HG02678 (cell line): ENCODE measurements around the gene ANKRD42.

Source experiments
- ATAC-seq: cut with Tn5 transposase; IDR thresholded peaks from one replicate; pipeline ENCODE4 v1.9.1; 2021; ENCODE audit warnings: mild to moderate bottlenecking, moderate library complexity; ENCODE audit not compliant: unreplicated experiment

The ANKRD42 gene

DNA sequence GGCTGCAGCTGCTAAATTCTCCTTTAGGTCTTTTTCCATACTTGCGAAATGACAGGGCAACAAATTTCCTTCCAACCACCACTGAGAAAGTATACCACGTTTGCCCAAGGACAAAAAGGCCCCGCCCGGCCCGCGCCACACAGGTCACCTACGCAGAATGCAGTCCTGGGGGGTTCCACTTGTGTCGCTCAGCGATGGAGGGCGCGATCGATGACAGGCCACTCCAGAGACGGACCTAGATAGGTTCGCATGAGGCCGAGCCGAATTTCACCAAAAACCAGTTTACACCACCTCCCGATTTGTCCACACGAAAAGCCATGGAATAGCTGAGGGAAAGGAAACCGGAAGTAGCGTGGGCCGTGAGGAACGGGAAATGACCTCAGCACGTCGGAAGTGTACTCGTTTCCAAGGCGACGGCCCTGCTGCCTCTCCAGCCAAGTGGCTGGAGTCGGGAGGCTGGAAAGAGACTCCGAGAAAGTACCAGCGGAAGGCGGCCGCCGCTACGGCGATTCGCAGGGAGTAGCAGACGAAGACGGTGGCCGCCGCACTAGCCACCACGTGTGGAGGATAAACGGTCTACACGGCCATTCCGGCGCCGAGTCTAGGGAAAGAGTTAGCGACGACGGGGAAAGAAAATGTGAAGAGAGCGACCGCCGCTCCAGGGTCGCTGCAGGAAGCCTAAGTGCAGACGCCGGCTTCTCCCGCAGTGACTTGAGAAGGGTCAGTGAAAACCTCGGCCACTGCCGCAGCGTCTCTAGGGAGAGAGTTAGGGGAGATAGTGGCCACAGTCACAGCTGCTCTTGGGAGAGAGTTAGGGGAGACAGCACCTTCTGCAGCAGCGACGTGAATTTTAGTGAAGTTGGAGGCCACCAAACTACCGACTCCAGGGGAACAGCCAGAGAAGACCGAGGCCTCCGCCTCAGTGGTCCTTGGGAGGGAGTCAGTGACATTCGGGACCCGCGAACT is at the start of gene ANKRD42:
ANKRD42 (plus strand) TSS at position 398 of the 966 bp plus-strand sequence. CDS start 959 bp downstream, outside the sequence.
- peak; percentile 93 for ATAC-seq

DNA sequence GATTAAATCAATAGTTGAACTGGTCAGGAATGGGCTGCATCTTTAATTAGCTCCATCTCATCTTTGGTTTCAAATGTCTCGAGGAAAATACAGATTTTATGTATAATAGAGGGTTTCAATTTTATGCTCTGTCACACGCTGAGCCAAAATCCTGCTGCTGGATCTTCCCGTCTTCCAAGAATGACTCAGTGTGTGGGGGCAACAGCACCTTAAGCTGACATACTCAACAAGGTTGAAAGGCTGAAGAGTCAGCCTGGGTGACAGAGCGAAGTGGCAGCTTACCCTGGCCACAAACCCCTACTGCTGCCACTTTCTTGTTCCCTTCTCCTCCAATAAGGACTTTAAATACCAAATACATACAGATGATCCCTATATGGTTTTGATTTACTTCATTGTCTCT is 45.6 kb upstream of the ANKRD42 start:
- ATAC-seq, result no peak

DNA sequence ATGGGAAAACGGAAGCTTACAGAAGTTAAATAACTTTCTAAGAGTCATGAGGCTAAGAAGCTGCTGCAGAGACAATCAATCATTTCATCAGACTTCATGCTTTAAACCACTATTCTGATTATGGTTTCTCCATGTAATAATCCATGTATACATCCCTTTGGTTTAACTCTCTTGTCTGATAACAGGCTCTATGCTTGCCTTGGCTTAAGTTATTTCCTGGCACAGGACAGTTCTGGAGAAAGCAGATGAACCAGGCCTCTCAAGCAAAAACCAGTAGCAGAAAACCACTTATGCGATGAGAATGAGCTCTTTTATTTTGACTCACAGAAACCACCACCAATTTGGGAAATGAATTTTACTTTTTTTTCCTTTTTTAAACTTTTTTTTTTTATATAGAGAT is 43.1 kb upstream of the ANKRD42 start:
- no peak for ATAC-seq

DNA sequence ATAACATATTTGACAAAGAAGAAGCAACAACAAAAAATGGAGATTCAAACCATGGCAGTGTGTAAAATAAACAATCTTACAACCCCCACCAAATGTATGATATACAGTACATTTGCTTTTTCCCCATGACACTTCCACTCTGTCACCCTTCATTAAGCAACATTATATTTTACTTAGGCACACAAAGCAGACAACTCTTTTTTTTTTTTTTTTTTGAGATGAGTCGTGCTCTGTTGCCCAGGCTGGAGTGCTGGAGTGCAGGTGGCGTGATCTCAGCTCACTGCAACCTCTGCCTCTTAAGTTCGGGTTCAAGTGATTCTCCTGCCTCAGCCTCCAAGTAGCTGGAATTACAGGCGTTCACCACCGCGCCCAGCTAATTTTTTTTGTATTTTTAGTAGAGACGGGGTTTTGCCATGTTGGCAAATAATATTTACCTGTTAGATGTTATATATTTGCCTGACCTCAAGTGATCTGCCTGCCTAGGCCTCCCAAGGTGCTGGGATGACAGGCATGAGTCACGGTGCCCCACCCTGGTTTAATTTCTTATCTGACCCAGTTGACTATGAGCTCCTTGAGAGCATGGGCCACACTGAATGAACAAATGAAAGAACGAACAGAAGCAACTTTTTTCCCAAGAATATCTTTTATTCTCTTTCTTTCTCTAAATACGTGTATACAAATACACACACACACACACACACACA is 42.1 kb upstream of the ANKRD42 start:
- ATAC-seq, result no peak

DNA sequence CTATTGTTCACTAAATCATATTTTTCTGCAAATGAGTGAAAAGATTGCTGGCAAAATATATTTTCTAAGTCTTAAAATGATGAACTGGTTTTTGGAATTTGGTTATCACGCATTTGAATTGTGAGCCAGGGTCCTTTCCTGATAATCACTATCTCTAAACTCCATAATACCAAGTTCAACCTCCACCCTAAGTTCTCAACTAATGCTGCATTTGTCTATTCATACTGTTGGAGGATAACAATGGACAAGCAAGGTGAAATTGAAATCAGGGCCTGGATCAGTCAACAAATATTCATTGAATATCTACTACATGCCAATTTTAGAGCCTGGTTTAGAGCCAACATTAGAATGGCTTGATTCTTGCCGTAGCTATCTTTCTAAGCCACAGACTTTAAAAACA is 41.2 kb upstream of the ANKRD42 start:
- ATAC-seq, result no peak

DNA sequence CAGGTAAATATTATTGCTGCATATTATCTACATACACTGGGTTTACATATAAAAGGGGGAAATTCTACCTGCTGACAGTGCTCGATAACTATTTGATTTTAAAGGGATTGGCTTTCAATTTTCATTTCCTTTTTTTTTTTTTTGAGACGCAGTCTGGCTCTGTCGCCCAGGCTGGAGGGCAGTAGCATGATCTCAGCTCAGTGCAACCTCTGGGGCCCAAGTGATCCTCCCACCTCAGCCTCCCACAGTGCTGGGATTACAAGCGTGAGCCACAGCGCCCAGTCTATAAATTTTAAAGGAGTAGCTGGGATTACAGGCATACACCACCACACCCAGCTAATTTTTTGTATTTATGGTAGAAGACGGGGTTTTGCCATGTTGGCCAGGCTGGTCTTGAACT is 39.7 kb upstream of the ANKRD42 start:
- ATAC-seq, result no peak

DNA sequence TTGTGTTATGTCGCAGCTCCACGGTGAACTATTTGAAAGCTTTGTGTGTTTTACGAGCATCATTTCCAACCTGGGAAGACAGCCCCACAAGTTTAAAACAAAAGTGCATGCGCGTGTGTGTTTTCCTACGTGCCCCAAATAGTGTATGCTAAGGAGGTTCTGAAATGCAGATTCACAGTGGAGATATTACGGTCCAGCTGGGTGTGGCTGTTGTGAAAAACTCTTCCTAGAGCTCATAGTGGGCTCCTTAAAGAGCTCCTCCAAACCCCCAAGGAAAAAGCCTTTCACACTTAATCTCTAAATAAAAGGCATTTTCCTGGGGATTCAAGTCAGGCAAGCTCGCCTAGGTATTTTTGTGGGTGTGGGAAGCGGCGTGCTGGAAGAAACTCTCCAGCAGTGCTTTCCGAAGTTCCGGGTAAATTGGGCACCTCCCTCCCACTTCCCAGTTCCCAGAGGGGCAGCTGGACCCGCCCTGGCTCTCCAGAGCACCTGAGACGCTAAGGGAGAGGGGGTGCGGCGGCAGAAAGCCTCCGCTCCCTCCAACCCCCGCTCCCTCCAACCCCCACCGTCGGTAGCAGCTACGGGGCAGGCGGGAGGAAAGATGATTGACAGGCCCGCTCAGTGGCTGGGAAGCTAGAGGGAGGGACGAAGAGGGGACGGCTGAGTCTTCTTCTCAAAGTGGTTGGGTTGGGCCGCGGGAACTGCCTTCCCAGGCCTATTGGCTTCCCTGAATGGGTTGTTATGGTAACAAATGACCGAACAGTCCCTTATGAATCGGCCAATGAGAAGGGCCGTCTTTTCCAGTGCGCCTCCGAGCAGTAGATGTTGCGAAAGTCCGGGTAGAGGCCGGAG is 37.1 kb upstream of the ANKRD42 start:
- ATAC-seq, result peak; percentile 94

DNA sequence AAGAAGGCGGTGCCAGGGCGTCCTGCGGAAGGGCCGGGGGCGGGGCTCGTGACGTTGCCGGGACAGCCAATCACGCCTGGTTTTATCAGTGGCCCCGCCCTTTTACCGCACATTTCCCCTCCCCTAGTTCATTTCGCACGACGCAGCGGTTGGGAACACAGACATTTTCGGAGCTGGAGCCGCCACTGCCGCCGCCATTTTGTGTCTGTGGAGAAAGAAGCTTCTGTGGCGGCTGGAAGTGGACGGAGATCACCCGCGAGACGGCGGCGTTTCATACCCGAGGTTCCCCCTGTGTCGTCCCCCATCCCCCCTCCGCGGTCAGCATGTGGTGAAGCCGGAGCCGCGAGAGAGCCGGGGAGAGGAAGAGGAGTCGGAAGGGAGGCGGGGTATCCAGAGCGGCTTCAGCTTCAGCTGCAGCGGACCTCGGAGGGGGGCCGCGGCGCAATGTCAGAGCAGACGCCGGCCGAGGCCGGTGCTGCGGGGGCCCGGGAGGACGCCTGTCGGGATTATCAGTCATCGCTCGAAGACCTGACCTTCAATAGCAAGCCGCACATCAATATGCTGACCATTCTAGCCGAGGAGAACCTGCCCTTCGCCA is 36.4 kb upstream of the ANKRD42 start, which contains the start of gene PCF11:
PCF11 (plus strand) TSS at position 136 of the 598 bp plus-strand sequence; CDS start at position 445, 309 bp downstream.
- peak; percentile 5 for ATAC-seq

DNA sequence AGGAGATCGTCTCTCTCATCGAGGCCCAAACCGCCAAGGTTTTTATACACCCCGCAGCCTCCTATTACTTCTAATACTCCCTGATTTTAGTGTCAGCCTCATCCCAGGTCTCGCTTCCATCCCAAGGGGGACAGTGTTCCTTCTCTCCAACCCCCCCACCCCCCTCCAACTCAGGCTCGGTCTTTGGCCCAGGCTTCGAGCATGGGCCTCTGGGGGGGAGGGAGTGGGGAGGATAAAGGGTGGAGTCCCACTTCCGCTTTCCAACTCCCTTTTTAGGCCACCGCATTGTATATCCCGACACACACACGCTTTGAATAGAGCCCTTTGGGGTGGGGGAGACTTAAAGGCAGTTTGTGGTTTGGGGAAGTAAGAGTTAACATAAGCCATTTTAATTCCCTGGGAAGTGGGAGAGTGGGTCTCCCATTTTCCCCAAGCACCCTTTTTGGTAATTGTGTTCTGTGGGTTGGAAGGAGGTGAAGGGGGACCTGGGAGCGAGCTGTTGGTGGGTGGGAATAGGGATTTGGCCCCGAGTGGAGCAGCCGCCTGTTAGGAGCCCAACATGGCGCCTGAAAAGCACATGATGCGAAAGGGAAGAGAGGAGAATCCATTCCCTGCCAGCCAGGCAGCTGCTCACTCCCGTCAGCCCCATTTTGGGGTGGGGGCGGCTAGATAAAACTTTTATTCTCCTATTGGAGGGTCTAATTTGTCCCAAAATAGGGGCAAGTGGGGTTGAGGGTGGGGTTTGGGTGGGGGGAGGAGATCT is 35.7 kb upstream of the ANKRD42 start:
- ATAC-seq, result no peak

DNA sequence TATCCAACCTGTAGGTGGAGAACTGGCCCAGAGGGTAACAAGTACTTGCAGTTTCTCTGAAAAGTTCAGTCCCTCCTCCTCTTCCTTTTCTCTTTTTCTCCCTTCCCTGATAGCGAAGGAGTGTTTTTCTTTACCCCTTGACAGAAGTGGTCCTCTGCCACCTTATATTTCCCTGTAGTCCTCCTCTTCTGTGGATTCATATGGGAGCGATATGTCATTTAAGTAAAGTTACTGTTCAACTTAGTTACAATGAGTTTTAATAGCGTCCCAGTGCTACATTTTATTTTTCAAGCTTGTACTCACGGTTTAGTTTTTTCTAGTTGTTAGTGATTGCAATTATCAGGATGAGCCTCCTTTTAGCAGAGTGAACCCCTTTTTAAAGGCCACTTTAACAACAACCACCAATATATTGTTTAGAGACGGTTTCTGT is 35.1 kb upstream of the ANKRD42 start:
- no peak for ATAC-seq

DNA sequence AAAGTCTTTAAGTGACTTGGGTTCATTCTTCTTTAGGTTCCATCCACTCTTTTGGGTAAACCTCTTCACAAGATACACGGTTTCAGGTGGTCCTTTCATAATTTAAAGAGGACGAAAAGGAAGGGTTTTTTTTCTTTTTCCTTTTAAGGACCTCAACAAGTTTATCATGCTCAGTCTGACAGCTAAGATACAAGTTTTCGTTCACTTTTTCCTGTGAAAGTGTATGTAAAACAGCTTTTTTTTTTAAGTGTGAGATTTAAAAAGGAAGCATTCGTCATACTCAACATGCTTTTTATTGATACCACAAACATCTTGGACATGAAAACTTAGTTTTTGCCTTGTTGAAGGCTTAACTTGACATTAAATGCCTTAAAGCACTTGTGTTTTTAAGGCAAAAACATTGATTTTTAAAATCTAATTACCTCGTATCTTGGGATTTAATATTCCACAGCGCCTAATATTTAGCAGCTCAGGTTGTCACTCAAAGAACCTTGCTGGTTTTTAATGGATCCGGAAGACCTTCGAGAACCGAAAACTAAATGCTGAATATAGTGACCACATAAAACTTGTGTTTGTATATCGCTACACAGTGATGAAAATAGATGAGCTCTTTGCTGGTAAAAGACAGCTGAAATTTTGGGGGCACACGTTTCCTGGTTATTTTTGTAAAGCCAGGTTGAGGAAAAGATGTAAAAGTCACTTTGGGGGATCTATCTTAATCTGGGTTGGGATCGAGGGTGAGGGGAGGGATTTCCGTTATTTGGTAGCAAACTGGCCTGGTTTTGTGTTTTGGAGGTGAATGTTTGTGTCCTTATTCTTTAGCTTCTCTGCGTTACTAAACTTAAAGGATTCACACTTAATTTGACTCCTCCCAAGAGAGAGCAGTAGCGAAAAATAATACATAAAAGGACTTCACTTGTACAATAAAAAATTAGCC is 34.3 kb upstream of the ANKRD42 start:
- ATAC-seq, result no peak

DNA sequence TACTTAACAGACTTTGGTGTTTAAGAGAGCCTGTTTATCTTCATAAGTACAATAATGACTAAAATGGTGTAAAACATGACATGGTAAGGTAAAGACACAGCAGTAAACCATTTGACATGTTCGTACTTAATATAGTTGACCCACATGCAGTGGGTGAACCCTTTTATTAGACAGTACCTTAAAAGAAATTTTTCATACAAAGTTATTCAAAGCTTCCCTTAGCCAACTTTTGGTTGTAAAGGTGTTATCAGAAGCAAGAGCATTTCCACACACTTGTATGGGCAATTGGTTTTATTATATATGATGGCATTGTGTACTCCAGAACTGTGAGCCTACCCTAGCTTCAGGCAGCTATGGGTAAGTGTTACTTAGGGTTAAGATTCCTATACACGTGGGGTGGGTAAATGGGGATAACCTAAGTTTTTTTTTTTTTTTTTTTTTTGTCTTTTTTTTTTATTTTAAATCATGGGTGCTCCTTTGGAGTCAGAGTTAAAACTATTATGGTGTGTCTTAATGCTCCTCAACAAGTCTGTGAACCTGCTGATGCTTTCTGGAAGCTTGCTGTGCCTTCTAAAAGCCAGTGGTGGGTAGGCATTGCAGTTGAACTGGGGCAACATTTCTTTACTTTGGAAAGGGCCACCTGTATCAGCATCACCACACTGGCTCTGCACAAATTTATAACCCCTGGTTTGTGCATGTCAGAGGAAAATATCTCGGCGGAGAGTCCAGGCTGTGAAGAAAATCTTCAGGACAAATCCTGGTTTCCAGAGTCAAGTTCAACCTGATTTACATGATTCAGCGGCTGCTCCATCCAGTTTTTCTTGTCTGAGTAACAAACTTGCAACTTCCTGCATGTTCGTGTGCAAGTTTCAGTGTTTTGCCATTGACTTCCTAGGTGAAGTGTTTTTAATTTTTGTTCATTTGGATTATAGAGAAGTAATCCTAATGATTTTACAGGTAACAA is 33.3 kb upstream of the ANKRD42 start:
- no peak for ATAC-seq

DNA sequence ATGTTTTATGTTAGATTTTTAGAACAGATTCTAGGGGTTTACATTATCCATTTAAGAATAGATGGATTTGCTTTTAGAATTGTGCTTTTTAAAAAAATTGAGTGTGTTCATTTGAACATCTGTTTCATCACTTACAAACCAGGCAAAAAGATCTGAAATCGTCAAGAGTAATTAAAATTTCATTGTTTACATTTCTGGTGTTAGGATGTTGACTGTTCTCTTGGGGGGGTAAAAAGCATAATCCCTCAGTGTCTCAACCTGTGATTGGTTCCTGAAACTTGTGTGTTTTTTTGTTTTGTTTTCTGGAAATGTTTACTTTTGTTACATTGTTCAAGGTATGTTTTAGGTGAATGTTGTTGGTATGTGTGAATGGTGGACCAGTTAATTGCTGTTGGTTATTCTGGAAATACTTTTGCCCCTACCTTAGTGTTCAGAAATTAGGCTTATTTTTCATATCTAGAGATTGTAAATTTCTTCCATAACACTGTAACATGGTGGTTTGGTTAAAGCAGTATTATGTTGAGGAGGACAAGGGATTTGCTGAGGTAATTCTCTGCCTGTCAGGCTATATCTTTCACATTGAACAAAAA is 31.8 kb upstream of the ANKRD42 start:
- ATAC-seq, result no peak

DNA sequence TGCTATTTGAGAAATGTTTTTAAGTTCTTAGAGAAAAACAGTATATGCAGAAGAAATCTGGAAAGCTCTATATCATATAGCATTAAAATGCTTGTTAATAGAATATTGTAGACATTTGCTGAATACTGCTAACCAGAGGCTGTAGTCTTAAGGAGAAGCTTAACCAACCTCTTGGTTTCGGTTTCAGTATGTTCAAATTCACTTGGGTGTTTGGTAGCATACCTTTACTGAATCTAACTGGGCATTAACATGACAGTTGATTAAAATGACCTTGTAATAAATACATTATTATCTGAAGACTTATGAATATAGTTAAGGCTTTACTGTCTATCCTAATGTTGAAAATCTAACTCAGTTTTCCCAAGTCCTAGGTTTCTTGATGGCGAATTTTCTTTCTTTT is 31.1 kb upstream of the ANKRD42 start:
- peak; percentile 64 for ATAC-seq

DNA sequence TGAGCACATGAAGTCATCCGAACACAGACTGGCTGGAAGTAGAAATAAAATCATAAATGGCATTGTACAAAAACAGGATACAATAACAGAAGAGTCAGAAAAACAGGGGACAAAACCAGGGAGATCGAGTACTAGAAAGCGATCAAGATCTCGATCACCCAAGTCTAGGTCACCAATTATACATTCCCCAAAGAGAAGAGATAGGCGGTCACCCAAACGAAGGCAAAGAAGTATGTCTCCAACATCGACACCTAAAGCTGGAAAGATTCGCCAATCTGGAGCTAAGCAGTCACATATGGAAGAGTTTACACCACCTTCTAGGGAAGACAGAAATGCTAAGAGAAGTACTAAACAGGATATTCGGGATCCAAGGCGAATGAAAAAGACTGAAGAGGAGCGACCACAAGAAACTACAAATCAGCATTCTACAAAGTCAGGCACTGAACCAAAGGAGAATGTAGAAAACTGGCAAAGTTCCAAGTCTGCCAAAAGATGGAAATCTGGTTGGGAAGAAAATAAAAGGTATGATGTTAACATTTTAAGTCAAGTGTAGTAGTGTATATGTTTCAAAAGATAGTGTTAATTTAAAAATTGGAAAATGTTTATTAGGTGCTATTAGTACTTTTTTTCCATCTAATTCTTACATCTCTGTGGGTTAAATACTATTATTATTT is 27.2 kb upstream of the ANKRD42 start:
- no peak for ATAC-seq

DNA sequence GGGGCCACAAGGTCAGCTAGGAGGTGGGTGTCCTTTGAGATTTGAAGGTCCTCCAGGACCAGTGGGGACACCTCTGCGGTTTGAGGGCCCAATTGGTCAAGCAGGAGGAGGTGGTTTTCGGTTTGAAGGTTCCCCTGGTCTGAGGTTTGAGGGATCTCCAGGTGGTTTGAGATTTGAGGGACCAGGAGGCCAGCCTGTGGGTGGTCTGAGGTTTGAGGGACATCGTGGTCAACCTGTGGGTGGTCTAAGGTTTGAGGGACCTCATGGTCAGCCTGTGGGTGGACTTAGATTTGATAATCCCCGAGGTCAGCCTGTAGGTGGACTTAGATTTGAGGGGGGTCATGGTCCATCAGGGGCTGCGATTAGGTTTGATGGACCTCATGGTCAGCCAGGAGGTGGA is 24.8 kb upstream of the ANKRD42 start:
- no peak for ATAC-seq

DNA sequence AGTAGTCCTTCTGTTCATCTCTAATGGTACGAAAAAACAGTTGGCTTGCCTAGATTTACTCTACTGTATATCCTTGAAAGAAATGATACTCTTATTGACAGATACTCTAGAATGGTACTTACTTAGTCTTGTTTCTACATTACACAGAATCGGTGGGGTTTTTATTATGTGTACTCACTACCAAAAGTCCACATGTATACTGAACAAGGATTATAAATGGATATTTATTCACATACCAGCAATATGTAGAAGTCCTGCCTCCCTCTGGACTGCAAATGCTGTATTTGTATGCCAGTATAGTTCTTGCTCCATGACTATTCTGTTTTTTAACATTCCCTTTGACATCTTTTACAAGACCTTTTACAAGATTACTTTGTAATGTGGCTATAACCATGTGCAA is 22.6 kb upstream of the ANKRD42 start:
- no peak for ATAC-seq
